Posterior vena cava (tissue), 2 donors: Measurements from ENCODE around the gene DOHH. TPM values are rescaled to one million over a fixed set of nuclear protein-coding genes. Genes with fewer than 3 reads are reported as not detected.

Experiments used
- DNase-seq: peaks from one replicate; pipeline ENCODE4 v3.0.0-alpha.2; 2020; ENCODE audit warnings: low spot score
- intact Hi-C, 2 donors: fragments of 100-400 bp; cut with DNase I; formaldehyde crosslinking; loops; one replicate each; pipeline versions ENCODE4 v1.14.1 to v1.14.2; 2022 to 2023
- total RNA-seq, 2 donors: library from RNA; stranded (reverse); fragmentation: NEBNext Ultra II Directional; extraction: Animal tissue kit (Norgen Biotek cat#: 25700); gene quantifications; one replicate each; pipeline ENCODE4 v1.2.1, GENCODE V29; 2021
- donor health status: DM: yes; HTN: yes; CAD: no.
- donor health status: DM: yes; HTN: yes; CAD: no.

Gene DOHH
- total RNA-seq, 2 donors from 2014 or later, result 10.1 to 10.7 TPM

DNA sequence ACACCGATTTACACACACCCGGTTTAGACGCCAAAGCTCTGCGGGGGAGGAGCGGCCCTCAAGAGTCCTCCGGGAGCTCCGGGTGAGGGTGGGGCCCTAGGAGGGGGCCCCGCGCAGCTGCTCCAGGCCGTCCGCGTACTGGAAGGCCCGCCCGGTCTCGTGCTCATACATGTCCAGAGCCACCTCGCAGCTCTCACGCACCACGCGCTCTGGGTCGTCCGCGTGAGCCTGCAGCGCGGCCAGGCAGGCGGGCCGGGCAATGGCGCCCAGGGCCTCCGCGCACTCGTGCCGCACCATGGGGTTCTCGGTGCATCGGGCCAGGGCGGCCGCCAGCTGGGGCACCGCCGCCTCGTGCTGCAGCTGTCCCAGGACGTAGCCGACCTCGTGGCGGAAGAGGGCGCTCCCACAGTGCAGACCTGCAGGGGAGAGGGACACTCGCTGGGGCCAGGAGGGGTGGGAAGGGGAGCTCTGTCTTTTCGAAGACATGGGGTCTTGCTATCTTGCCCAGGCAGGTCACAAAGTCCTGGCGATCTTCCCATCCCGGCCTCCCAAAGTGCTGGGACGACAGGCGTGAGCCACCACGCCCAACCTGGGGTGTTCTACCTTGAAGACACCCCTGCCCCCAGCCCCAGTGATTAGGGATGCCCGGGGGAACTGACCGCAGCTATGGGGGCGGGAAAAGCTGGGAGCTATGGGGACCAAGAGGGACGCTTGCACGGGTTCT, 8.9 kb downstream of the DOHH start:
- no peak for DNase-seq
- intact Hi-C loops, result no loop called here

DNA sequence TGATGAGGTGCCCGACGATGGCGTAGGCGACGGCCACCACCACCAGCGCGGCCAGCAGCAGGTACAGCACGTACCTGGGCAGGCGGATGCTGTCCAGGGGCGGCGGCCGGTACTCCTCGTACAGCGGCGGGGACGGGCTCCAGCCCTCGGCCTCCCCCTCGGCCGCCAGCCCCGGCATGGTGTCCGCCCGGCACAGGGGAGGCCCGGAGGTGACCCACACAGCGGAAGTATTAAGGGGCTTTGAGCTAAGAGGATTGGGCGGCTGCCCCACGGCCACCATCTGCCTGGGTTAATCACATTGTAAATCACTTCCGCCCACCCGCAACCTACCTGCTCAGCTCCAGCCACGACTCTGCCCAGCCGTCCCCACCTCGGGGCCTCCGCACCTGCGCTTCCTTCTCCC, 17.2 kb downstream of the DOHH start, which contains the start of gene SMIM44:
Gene SMIM44 (minus strand): TSS at position 216 of the 403 bp plus-strand sequence. CDS start 38 bp downstream, at position 178.
- DNase-seq, result no peak
- intact Hi-C loops, result no loop called here

DNA sequence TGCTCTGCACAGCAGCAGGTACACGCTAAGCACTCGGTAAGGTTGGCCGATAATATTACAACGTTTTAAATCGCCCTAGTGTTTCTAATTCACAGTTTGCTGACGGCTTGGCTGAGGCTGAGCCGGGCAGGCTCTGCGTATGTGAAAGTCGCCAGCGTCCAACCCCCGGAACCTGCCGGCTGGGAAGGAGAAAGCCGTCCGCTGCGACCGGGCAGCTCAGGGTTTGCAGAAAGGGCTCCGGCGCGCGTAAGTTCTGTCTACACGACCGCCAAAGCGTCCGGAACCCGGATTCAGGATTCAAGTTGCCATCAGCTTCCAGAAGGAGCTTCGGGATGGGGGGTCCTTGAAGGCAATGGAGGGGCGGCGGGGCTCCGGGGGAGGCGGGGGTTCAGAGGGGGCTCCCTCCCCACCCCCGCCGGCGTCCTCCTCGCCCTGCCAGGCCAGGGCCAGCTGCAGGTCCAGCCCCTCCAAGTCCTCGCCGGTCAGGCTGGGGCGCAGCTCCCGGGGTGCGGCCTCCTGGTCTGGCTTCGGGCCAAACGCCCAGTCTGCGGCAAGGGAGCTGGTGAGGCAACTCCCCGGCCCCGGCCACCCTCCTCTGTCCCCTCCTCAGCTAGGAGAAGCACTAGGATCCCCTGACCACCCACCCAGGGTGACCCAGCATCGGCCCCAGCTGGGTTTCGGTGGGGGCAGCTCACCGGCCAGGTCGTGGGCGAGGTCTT, 17.8 kb downstream of the DOHH start:
- DNase-seq, result peak; percentile 81
- intact Hi-C loops, result no loop called here

DNA sequence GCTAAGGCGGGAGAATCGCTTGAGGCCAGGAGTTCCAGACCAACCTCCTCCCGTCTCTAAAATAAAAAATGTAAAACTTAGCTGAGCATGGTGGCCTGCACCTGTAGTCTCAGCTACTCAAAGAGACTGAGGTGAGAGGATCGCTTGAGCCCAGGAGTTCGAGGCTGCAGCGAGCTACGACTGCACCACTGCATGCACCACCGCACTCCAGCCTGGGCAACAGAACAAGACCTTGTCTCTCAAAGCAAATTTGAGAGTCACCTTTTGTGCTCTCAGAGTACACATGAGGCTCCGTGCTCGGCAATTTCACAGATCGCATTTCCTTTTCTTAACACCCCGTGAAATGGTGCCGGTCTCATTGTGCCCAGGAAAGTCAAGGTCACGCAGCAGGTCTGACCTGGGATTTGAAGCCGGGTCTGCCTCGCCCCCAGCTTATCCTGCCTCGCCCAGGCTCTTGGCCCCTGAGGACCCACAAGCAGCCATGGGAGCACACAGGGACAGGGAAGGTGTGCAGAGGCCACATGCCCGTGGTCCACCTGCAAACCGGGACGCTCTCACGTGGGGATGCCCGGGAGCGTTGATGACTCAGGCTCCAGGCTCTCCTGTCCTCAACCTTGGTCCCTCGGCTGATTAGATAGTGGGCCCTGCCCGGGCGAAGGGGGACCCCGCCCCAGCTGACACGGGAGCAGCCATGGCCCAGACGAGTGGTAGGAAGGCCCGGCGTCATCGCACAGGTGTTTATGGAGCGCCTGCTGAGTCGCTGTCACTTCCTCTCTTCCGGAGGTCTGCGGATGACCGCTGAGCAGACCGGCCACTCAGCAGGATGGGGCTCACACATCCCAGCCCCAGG, 19.0 kb downstream of the DOHH start:
- intact Hi-C loops, result no loop called here
- no peak for DNase-seq

DNA sequence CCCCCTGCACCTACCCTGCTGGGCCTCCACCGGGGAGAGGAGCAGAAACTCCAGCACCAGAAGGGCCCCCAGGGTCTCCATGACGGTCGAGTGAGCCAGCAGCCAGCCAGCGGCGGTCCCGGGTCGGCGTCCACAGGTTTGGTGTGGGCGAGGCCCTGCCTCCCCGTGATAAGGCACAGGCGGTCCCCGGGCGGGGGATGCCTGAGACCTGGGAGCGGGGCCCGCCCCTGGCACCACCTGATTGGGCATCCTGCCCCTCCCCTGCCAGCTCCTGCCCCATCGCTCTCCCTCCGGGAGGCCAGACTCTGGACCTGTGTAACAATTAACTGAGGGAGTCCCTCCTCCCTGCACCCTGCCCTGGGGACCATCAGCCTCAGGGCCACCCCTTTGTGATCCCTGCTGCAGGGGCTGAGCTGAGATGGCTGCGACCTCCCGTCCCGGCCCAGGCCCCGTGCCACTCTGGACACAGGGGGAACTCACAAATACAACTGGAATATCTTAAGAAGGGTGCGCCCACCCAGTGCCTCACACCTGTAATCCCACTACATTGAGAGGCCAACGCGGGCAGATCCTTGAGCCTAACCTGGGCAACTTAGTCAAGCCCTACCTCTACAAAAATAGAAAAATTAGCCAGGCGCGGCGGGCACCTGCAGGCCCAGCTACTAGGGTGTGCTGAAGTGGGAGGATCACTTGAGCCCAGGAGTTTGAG, 19.9 kb downstream of the DOHH start, which contains the start of gene SMIM24:
Gene SMIM24 (minus strand): TSS at position 143 of the 709 bp plus-strand sequence. CDS start 62 bp downstream, at position 81.
- DNase-seq, result no peak
- intact Hi-C loops, result no loop called here

DNA sequence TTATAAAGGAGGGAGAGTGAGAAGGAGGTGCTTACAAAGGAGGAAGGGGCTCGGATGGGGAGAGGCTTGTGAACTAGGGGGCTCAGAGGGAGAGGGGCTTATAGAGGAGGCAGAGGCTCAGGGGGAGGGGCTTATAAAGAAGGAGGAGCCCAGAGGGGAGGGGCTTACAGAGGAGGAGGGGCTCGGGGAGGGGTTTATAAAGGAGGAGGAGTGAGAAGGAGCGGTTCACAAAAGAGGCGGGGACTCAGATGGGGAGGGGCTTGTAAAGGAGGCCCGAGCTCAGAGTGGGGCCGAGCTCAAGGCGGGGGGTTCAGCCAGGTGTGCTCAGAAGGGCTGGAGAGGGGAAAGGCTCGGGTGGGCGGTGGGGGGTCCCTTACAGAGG, 20.6 kb downstream of the DOHH start:
- no peak for DNase-seq
- intact Hi-C loops, result loop anchor here in 1 of 2 donors (5.0 kb wide), 1 partner anchor 158 kb away; no protein-coding TSS in a partner anchor

DNA sequence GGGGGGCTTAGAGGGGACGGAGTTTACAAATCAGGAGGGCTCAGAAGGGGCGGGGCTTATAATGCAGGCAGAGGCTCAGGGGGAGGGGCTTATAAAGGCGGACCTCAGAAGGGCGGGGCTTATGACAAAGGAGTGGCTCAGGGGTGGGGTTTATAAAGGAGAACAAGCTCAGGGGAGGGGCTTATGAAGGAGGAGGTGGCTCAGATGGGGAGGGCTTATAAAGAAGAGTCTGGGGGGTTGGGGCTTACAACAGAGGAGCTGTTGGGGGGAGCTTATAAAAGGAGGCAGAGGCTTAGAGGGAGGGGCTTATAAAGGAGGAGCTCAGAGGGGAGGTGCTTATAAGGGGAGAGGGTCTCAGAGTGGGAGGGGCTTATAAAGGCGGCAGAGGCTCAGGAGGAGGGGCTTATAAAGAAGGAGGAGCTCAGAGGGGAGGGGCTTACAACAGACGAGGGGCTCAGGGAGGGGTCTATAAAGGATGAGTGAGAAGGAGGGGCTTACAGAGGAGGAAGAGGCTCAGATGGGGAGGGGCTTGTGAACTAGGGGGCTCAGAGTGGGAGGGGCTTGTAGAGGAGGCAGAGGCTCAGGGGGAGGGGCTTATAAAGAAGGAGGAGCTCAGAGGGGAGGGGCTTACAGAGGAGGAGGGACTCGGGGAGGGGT, 21.2 kb downstream of the DOHH start:
- intact Hi-C loops, result loop anchor here in 1 of 2 donors (5.0 kb wide), 1 partner anchor 157 kb away; no protein-coding TSS in a partner anchor
- DNase-seq, result no peak

DNA sequence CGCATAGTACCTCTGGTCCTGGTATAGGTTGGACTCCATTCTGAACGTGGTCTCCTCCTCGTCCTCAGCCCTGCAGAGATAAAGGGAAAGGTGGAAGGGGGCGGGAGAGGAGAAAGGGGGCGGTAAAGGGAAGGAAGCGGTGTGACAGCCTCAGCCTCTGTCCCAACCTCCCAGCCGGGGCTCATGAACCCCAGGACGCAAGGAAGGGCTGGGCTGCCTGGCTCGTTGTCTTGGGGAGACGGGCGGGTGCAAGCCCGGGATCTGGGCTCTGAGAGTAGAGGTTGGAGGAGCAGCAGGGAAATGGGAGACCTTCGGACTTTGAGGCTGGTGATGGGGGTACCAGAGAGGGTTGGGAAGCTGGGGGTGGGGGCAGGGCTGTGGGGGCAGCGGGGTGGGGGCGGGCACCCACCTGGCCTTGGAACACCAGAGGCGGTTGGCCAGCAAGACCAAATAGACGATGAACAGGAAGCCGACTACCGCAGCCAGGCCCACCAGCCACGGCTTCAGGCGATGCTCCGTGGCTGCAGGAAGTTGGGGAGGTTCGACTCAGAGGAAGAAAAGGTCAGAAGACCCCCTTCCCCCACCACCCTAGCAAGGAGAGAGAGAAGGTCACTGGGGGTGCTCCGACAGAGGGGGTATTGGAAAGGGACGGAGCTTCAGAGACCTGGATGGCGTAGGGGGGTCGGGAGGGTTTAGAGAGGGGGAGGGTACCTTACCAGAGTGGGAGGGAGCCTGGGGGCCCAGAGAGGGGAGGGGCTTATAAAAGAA, 21.9 kb downstream of the DOHH start:
- intact Hi-C loops, result loop anchor here in 1 of 2 donors (5.0 kb wide), 1 partner anchor 156 kb away; no protein-coding TSS in a partner anchor
- no peak for DNase-seq

DNA sequence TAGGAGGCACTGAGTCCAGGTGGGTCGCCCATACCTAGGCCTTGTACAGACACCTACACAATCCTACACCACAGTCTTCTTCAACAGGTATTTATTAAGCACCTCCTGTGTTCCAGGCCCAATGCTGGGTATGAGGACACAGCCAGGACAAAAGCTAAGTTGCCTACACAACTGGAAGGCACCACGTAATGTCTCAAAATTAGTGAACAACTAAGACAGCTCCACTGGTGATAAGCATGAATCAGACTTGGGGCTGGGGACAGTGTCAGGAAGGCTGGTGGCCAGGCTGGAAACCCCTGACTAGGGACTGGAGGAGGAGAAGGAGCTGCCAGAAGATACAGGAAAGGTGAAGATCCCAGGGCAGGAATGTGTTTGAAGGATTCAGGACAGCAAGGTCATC, 22.5 kb downstream of the DOHH start:
- no peak for DNase-seq
- intact Hi-C loops, result loop anchor here in 1 of 2 donors (5.0 kb wide), 1 partner anchor 156 kb away; no protein-coding TSS in a partner anchor

DNA sequence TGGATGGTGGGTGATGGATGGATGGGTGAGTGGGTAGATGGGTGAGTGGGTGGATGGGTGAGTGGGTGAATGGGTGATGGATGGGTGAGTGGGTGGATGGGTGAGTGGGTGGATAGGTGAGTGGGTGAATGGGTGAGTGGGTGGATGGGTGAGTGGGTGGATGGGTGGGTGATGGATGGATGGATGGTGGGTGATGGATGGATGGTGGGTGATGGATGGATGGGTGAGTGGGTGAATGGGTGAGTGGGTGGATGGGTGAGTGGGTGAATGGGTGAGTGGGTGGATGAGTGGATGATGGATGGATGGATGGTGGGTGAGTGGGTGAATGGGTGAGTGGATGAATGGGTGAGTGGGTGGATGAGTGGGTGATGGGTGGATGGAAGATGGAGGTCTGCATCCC, 23.0 kb downstream of the DOHH start:
- intact Hi-C loops, result loop anchor here in 1 of 2 donors (5.0 kb wide), 1 partner anchor 155 kb away; no protein-coding TSS in a partner anchor
- DNase-seq, result no peak

DNA sequence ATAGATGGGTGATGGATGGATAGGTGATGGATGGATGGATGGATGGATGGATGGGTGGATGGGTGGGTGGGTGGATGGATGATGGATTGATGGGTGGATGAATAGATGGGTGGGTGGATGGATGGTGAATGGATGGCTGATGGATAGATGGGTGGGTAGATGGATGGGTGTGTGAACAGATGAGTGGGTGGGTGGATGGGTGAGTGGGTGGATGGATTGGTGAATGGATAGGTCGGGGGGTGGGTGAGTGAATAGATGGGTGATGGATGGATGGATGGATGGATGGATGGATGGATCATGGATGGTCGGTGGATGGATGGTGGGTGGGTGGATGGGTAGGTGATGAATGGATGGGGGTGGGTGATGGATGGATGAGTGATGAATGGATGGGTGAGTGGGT, 23.6 kb downstream of the DOHH start:
- no peak for DNase-seq
- intact Hi-C loops, result loop anchor here in 1 of 2 donors (5.0 kb wide), 1 partner anchor 155 kb away; no protein-coding TSS in a partner anchor

DNA sequence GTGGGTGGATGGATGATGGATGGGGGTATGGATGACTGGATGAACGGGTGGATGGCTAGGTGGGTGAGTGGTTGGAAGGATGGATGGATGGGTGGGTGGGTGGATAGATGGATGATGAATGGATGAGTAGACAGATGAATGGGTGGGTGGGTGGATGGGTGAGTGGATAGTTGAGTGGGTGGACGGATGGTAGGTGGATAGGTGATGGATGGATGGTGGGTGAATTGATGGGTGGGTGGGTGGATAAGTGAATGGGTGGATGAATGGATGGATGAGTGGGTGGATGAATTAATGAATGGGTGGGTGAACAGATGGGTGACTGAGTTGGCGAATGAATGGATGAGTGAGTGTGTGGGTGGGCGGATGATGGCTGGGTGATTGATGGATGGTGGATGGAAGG, 25.0 kb downstream of the DOHH start:
- intact Hi-C loops, result loop anchor here in 1 of 2 donors (5.0 kb wide), 1 partner anchor 153 kb away; no protein-coding TSS in a partner anchor
- DNase-seq, result no peak

DNA sequence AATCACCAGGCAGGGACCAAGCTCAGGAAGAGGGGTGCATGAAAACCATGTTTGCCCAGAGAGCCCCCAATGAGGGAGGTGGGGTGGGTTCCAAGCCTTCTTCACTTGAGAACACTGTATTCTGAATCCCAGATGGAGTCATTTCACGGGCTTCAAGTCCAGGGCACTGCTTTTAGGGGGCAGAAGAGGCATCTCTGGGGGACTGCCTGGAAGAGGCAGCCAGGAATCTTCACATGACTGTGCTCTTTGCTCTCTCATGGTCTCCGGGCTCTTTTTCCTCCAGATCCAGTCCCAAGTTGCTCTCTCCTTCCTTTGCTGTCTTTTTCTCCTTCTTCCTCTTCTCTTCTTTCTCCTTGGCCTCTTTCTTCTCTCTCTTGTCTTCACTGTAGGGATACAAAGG, 25.9 kb downstream of the DOHH start:
- intact Hi-C loops, result loop anchor here (5.0 kb wide), 2 partner anchors 42 to 152 kb away; no protein-coding TSS in a partner anchor
- no peak for DNase-seq

DNA sequence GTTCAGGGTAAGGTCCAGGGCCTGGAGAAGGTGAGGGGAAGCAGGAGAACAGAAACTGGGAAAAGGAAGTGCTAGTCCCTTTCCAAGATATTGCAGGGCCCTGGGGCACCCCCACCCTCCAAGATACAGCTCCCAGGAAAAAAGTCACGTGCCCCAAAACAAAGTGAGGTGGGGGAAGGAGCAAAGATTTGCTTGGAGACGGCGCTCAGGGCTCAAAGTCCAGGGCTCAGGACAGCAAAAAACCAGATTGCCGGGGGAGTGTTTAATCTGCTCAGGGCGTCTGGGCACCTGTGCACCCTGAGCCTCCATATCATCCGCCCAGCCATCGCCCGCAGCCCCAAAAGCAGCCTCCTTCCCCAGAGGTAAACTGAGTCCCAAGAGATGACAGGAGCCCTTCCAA, 26.5 kb downstream of the DOHH start:
- no peak for DNase-seq
- intact Hi-C loops, result loop anchor here in 1 of 2 donors (5.0 kb wide), 1 partner anchor 42 kb away; no protein-coding TSS in a partner anchor

DNA sequence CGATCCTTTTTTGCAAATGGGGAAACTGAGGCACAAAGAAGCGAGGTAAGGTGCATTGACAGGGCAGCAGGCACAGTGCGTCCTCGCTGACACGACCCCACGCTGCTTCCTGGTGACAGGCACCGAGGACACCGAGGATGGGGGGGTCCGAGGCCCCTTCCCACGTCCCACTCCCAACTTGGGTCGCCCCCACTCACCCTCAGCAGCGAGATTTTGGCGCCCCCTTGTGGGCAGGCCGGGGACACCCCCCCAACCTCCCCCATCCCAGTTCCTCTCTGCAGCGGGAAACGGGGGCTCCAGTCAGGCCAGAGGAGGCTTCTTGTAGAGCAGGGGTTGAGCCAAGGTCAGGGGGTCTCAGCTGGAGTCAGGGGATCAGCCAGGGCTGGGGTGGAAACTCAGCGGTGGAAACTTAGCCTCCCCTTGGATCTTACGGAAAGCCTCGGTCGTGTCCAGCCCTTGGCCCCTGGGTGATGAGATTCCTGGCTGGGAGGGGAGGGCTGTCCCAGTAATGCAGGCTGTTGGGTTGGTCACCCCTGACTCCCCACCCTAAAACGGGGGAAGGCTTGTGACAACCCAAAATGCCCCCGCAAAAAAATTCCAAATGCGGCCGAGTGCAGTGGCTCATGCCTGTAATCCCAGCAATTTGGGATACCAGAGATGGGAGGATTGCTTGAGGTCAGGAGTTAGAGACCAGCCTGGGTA, 28.4 kb downstream of the DOHH start:
- intact Hi-C loops, result loop anchor here in 1 of 2 donors (2.0 to 5.0 kb wide), 2 partner anchors 40 to 147 kb away; no protein-coding TSS in a partner anchor
- no peak for DNase-seq

DNA sequence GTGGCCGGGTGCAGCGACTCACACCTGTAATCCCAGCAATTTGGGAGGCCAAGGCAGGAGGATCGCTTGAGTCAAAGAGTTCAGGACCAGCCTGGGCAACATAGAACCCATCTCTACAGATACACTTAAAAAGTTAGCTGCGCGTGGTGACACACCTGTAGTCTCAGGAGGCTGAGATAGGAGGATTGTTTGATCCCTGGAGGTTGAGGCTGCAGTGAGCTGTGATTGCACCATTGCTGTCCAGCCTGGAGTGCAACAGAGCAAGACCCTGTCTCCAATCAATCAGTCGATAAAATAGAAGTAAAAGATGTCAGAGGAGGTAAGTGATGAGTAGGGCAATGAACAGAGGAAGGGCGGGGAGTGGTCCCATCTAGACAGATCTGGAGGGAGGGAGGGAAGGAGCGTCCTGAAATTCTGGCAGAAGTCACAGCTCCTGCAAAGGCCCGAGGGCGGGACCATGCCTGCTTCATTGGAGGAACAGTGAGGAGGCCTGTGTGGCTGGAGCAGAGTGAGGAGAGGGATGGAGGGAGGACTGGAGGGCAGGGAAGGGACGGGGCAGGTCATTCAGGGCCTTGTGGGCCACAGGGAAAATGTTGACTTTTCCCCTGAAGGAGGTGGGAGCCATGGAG, 29.9 kb downstream of the DOHH start:
- DNase-seq, result no peak
- intact Hi-C loops, result loop anchor here in 1 of 2 donors (5.0 kb wide), 1 partner anchor 38 kb away; no protein-coding TSS in a partner anchor
